ENCODE measurements around the gene GP9.

The GP9 gene

GRCh38 chr3:129030611-129031010 lies 30.0 kb upstream of the GP9 start:
- DNase-seq: no peak

GRCh38 chr3:129031476-129032215 lies 28.9 kb upstream of the GP9 start:
- no peak for DNase-seq

- DNase-seq: no peak
Observed at GRCh38 chr3:129032716-129033115, 27.9 kb upstream of the GP9 start.

- no peak for DNase-seq
Observed at GRCh38 chr3:129033151-129033550, 27.4 kb upstream of the GP9 start.

GRCh38 chr3:129033633-129034321 lies 26.8 kb upstream of the GP9 start:
- DNase-seq: no peak

- DNase-seq: no peak
Observed at GRCh38 chr3:129034642-129035041, 25.9 kb upstream of the GP9 start.

GRCh38 chr3:129035360-129036221 lies 25.0 kb upstream of the GP9 start:
- no peak for DNase-seq

- DNase-seq: no peak
Observed at GRCh38 chr3:129036222-129037092, 24.1 kb upstream of the GP9 start.

- no peak for DNase-seq
Observed at GRCh38 chr3:129037093-129037419, 23.5 kb upstream of the GP9 start.

GRCh38 chr3:129038121-129038855 lies 22.3 kb upstream of the GP9 start:
- no peak for DNase-seq

- DNase-seq: peak; percentile 72
Observed at GRCh38 chr3:129039271-129040038, 21.1 kb upstream of the GP9 start.

GRCh38 chr3:129040039-129040336 lies 20.6 kb upstream of the GP9 start:
- DNase-seq: no peak

- DNase-seq: no peak
Observed at GRCh38 chr3:129040579-129041300, 19.8 kb upstream of the GP9 start.

GRCh38 chr3:129045675-129046036 lies 14.9 kb upstream of the GP9 start:
- no peak for DNase-seq

GRCh38 chr3:129046037-129046731 lies 14.4 kb upstream of the GP9 start:
- no peak for DNase-seq

GRCh38 chr3:129046732-129047552 lies 13.6 kb upstream of the GP9 start:
- DNase-seq: no peak

- DNase-seq: no peak
Observed at GRCh38 chr3:129047553-129047839, 13.1 kb upstream of the GP9 start.

GRCh38 chr3:129050556-129051295 lies 9.9 kb upstream of the GP9 start:
- no peak for DNase-seq

- no peak for DNase-seq
Observed at GRCh38 chr3:129051871-129052340, 8.7 kb upstream of the GP9 start.

Measured in NCI-H1694 (cell line).